Mononuclear cell (primary cell): Measurements from ENCODE around the gene MYLK4. TPM values are rescaled to one million over a fixed set of nuclear protein-coding genes. Genes with fewer than 3 reads are reported as not detected.

Source experiments
- H3K27me3 ChIP-seq: 2 replicates; pipeline ENCODE4 v1.6.0; 2011; ENCODE audit warnings: low read length, control low read depth; ENCODE audit not compliant: insufficient read depth
- H3K4me1 ChIP-seq: 2 replicates; pipeline ENCODE4 v1.5.1; 2011; ENCODE audit warnings: mild to moderate bottlenecking, low read length, control low read depth; ENCODE audit not compliant: insufficient read depth
- H3K4me3 ChIP-seq: 2 replicates; pipeline ENCODE4 v1.5.1; 2011; ENCODE audit warnings: mild to moderate bottlenecking, low read length, moderate library complexity
- H3K9me3 ChIP-seq: 2 replicates; pipeline ENCODE4 v1.5.1; 2011; ENCODE audit warnings: low read depth, mild to moderate bottlenecking, control low read depth, low read length
- total RNA-seq: library from RNA; depleted of rRNA; stranded (reverse); fragments of >200 nt; gene quantifications from one replicate; pipeline ENCODE4 v1.2.3, GENCODE V29; 2012

Gene MYLK4
- total RNA-seq, 1 donor = 0.42 TPM

DNA sequence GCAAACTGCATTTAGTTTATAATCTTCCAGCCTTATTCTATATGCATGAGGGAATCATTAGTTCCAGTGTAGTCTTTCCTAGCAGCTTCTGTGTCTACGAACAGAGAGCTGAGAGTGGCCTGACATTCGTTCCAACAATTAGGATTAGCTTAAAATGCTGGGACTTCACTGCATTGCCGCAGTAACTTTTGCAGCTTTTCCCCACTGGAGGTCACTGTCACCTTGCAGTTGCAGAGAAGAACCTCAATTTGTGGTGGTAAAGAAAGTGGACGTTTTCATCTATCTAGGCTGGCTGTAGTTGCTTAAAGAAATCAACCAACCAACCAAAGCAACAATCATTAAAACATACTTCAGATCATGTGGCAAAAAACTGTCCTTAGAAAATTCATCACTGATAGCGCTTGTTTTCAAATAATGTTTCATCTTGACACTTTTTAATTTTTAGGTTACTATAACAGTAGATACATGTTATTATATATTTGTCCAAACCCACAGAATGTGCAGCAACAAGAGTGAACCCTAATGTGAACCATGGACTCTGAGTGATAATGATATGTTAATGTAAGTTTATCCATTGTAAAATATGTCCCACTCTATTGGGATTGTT, 12.2 kb downstream of the MYLK4 start:
- Histone ChIP-seq H3K27me3 (no peaks in the 10 kb centered on the region), H3K4me1 (peaks cover 13% of the 10 kb centered on the region), H3K4me3 (no peak overlapping the region), H3K9me3 (no peaks in the 10 kb centered on the region)

DNA sequence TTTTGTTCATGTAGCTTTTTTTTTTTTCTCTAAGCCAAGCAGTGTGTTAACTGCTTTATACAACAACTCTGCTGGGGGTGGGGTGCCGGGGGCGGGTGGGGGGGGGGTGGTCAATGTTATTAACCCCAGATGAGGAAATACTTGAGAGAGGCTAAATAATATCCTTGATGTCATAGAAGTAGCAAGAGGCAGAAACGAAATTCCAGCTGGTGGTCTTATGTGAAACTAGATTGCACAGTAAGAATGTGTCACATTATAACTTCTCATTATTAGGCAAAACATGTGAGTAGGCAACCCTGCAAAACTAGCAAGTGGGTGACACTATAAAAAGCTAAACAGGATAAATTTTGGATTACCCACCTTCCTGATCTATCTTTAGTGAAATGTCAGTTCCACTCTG, 12.8 kb downstream of the MYLK4 start:
- Histone ChIP-seq H3K27me3 (no peaks in the 10 kb centered on the region), H3K9me3 (no peaks in the 10 kb centered on the region), H3K4me1 (peaks cover 17% of the 10 kb centered on the region), H3K4me3 (no peak overlapping the region)

DNA sequence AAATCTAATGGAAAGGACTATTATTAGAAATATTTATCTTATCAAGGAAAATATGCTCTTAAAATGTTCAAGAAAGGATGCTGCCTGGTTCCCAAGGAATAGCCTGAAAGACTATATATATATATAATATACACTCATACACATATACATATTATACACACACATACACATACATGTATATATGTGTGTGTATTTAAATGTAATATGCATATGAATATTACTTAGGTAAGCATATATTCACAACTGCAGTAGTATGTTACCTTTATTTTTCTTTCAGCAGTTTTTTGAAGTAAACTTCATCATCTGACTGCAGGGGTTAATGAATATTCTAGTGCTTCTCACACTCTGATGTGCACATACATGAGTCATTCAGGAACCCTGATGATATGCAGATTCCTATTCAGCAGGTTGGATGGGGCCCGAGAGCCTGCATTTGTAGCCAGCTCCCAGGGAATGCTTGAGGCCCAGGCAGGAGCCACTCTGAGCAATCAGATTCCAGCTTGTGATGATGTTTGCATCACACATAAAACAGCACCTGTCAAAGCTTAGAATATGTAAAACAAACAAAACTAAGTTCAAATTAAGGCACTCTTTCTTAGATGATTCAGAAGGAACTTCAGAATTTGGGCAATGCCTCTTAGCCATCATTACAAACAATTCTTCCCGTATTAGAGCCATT, 16.1 kb downstream of the MYLK4 start:
- H3K4me1 ChIP-seq = peaks cover 24% of the 10 kb centered on the region
- no peaks in the 10 kb centered on the region for H3K9me3 ChIP-seq
- H3K27me3 ChIP-seq = no peaks in the 10 kb centered on the region
- no peak overlapping the region for H3K4me3 ChIP-seq

DNA sequence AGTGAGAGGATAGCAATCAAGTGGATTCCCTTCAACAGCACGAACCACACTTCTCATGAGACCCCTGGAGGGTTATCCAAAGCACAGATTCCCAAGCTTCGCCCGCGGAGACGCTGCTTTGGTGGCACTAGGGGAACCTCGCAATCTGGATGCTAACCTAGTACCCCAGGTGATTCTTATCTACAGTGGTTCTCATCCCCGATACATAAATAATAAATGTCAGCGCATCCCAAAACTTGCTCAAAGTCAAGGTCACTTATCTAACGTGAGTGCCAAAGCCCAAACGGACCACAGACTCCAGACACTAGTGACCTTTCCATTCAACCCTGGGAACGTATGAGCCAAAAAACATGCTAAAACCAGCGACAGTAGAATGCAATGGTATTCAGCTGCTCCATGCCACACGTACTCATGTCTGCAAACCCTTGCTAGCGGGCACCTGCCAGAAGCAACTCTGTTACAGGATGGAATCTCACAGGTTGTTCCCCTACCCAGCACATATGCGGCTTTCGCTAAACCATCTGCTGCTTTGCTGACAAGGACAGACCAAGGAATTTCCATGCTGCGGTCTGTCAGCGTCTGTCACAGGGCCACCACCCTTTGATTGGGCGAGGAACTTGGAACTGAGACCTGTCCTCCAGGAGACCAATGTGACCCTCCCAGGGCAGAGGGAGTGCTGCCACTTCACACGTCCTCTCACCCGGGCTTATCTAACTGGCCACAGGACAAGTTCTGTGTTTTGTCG, 16.8 kb downstream of the MYLK4 start:
- Histone ChIP-seq H3K4me3 (no peak overlapping the region), H3K4me1 (peaks cover 24% of the 10 kb centered on the region), H3K9me3 (no peaks in the 10 kb centered on the region), H3K27me3 (no peaks in the 10 kb centered on the region)

DNA sequence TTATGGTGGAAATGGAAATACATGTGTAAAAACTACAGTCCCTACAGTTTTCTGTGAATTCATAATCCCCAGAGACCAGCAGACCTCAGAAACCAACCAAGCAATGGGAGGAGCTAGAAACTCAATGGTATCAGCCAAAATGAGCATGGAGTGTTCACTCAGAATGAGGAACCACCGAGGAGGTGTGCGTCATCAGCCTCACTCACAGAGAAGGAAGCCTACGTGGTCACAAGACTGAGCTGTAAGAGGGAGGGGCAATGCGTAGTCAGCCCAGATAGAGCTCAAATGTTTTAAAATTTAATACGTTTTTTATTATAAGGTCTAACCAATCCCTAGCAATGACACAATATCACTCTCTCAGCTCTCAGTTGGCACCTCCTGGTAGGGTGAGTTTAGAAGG, 17.4 kb downstream of the MYLK4 start:
- H3K27me3 ChIP-seq = no peaks in the 10 kb centered on the region
- H3K9me3 ChIP-seq = no peaks in the 10 kb centered on the region
- no peak overlapping the region for H3K4me3 ChIP-seq
- H3K4me1 ChIP-seq = peaks cover 23% of the 10 kb centered on the region

DNA sequence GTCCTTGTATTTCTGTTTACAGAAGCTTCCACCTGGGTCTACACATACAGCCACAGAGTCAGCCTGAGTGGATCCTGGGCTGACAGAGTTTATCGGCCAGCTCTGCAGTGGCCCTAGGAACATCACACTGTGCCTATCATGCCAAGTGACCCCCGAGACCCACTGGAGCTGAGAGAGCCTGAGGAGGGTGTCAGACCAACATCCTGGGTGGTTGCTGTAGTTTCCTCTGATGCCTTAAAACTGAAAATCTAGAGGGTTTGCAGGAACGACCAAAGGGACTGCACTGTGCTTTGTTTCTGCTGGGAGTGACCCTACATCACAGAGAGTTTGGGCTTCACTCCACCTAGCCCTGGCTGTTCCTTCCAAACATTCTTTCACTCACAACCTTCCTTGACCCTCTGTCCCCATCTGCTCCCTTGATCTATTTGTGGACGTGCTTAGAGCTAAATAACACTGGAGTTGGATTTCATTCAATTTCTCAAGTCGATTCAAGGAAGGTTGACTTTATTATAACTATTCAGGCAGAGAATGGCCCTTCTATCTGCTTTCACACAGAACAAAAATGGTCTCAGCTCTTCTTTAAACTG, 18.1 kb downstream of the MYLK4 start:
- H3K9me3 ChIP-seq = no peaks in the 10 kb centered on the region
- H3K27me3 ChIP-seq = no peaks in the 10 kb centered on the region
- no peak overlapping the region for H3K4me3 ChIP-seq
- H3K4me1 ChIP-seq = peaks cover 20% of the 10 kb centered on the region

DNA sequence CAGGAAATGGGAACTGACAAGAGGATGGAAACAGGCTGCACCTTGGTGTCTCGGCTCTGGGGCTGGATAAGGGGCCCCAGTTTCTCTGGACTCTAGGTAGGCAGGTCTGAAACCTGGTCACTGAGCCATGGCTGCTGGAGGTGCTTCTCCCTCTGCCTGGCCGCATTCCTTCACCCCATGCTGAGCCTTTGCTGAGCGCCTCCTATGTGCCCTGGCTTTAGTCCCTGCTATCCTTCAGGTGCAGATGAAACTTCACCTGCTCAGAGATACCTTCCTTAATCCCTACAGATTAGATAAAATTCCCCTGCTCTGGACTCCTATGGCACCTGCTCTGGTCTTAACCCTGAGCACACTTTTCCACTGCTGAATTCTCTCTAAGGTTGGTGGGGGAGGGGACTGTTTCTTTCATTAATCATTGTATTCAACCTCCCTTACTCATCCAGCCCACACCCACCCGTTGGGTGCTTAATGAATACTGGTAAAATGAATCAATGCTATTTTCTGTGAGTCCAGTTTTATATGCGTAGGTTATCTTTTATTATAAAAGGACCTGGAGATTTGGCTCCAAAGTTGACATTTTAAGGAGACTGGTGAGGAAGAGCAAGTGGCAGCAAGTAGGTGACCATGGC, 19.3 kb downstream of the MYLK4 start:
- Histone ChIP-seq H3K9me3 (no peaks in the 10 kb centered on the region), H3K4me3 (no peak overlapping the region), H3K27me3 (no peaks in the 10 kb centered on the region)

DNA sequence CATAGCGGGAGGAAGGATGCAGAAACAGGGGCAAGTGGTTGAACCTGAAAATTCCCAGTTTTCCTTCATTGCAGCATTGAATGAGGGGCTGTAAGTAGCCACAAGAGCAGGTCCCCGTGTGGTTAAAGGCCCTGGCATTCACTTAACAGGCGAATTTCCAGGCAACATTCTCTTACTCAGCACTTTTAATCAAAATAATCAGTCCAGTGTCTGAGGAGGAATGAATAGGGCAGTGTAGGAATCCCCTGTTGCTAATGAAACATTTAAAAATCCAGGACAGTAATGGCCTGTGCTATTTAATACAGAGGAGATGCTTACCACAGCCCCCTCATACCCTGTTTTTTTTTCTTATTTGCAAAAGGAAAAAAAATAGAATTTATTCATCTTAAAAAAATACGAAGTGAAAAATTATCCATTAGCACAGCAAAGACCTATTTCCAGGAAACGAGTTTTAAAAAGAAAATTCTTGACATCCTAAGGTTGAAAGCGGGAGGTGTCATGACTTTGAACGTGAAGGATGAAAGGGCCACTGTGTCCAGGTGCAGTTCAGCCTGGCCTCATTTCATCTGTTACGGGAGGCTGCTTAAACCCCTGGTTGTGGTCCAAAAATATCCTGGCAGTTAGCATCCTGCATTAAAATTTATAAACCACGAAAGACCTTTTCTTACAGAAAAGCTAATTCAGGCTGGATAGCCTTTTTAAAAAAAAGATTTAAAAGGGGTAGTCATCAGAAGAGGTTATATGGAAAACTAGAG, 20.2 kb downstream of the MYLK4 start:
- peaks cover 35% of the 10 kb centered on the region for H3K4me1 ChIP-seq
- no peaks in the 10 kb centered on the region for H3K27me3 ChIP-seq
- no peaks in the 10 kb centered on the region for H3K9me3 ChIP-seq
- no peak overlapping the region for H3K4me3 ChIP-seq

More for the DNA sequence above, 19.3 kb downstream of the MYLK4 start:
- H3K4me1 ChIP-seq = peaks cover 27% of the 10 kb centered on the region

DNA sequence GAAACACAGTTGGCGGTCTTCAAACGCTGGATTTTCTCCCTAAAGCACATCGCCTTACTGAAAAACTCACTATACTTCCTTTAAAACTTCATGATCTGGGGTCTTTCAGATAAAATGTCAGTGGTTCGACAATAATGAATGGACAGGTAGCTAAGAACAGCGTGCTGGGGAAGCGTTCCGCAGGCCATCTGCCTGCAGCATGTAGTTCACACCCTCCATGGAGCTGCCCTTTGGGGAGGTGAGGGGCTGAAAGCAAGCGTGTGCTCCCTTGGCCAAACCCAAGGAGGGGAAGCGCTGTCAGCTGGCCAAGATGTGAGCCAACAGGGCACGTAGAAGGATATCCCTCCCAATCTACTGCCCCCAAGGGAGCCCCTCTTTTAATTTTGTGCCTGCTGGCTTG, 20.8 kb downstream of the MYLK4 start:
- Histone ChIP-seq H3K9me3 (no peaks in the 10 kb centered on the region), H3K27me3 (no peaks in the 10 kb centered on the region), H3K4me3 (no peak overlapping the region), H3K4me1 (peaks cover 35% of the 10 kb centered on the region)

DNA sequence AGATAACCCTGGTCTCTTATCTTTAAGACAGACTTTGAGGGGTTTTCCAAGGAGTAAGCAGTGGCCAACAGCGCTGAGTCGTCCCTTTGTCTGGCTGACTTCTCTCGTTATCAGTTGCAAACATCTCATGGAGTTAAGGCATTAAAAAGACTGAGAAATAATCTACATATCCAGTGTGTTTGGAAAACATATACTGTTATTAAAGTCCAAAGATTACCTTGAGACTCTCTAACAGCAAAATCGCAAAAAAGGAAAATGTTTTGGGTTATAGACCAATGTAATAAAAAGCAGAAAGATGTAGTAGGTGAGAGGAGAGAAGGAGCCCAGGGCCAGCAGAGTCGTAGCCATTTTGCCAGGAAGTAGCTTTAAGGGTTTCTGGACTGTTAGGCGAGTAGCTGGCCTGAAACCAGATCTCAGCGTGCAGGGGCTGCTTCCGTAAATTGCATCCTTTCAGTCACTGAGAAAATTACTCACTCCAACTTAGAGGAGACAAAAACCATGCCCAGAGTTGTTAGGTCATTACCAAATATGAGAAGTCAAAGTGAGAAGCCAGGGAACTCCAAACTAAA, 24.6 kb downstream of the MYLK4 start:
- Histone ChIP-seq H3K4me3 (no peak overlapping the region), H3K27me3 (no peaks in the 10 kb centered on the region), H3K9me3 (no peaks in the 10 kb centered on the region), H3K4me1 (peaks cover 15% of the 10 kb centered on the region)

DNA sequence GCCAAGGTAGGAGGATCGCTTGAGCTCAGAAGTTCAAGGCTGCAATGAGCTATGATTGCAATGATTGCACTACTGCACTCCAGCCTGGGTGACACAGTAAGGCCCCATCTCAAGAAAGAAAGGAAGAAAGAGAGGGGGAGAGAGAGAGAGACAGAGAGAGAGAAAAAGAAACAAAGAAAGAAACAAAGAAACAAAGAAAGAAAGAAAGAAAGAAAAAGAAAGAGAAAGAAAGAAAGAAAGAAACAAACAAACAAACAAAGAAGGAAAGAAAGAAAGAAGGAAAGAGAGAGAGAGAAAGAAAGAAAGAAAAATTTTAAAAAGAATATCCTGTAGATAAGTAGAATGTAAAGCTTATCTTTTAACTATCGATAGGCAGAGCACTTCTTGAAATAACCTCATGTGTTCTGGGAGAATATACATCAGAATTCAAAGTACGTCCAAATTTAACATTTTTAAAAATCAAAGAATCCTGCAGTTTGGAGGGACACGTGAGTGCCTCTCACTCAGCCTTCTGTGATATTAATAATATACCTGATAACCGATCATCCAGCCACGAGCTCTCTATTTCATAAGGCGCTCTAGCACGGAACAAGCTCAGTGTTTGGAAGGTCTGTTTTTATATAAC, 25.2 kb downstream of the MYLK4 start:
- H3K4me1 ChIP-seq = peaks cover 15% of the 10 kb centered on the region
- H3K9me3 ChIP-seq = no peaks in the 10 kb centered on the region
- H3K4me3 ChIP-seq = no peak overlapping the region
- H3K27me3 ChIP-seq = no peaks in the 10 kb centered on the region

DNA sequence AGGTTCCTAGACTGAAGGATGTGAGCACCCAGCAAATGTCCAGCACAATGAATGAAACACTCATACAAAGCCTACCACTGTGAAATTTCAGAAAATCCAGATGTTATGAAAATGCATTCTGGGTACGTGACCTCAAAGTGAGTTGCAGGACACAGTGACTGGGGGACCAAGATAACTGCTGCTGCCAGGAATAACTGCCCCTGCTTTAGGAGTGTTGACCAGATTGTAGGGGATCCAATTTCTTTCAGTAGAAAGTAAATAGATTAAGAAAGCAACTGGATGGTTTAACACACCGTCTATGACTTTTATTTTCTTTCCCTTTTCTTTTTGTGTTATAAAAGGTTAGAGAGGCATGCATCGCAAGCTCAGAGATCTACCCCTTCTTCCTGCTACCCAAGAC, 29.5 kb downstream of the MYLK4 start:
- Histone ChIP-seq H3K27me3 (no peaks in the 10 kb centered on the region), H3K4me3 (no peak overlapping the region), H3K4me1 (peaks cover 16% of the 10 kb centered on the region), H3K9me3 (no peaks in the 10 kb centered on the region)

DNA sequence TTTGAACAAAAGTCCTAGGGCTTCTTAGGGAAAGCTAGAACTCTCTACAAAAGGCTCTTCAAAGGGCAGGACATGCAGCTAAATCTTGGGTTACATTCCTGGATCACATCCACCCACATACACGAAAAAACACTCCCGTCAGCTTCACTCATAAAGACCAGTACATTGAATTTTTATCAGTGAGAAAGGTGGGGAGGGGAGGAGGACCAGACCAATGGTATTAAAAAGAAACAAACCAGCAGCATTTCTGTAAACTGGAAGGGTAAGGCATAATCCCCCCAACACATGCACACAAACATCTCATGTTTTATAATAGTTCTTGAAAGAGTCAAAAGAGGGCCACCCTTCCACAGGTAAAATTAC, 31.6 kb downstream of the MYLK4 start:
- Histone ChIP-seq H3K27me3 (no peaks in the 10 kb centered on the region), H3K9me3 (no peaks in the 10 kb centered on the region), H3K4me3 (no peak overlapping the region), H3K4me1 (peaks cover 10% of the 10 kb centered on the region)
